OCI-LY7 (cell line): ENCODE data around the gene CAMP. TPM values are rescaled to one million over a fixed set of nuclear protein-coding genes. Genes with fewer than 3 reads are reported as not detected.
A peak's percentile ranks its signal among the peaks of the same experiment; 100 is the strongest.

Experiments used
- BruUV-seq: library from RNA; stranded (reverse); fragments of 400-500 nt; replicated peaks from 2 replicates; lab custom pipeline; 2021; lab: Mats Ljungman, UMichigan
- CTCF ChIA-PET: fragments of 300-600 bp; sonication (Branson Sonifier 250); formaldehyde crosslinking; loops from one replicate; lab custom pipeline; 2022; ENCODE audit warnings: antibody characterized with exemption; ENCODE audit not compliant: unreplicated experiment; lab: Charles Lee
- POLR2A ChIA-PET: fragments of 300-600 bp; sonication (Branson Sonifier 250); formaldehyde crosslinking; loops from one replicate; lab custom pipeline; 2022; ENCODE audit warnings: antibody characterized with exemption; lab: Charles Lee
- DNase-seq: peaks from one replicate; pipeline ENCODE4 v3.0.0-alpha.2; 2015; ENCODE audit warnings: low spot score
- H2AFZ ChIP-seq: fragments of 200-600 bp; sonication (generic), shearing (Covaris generic); 2 replicates; pipeline ENCODE4 v1.6.1; 2014; ENCODE audit warnings: mild to moderate bottlenecking, antibody characterized with exemption, low read length, moderate library complexity
- H3K27ac ChIP-seq: fragments of 200-600 bp; sonication (generic); 2 replicates; pipeline ENCODE4 v1.5.1; 2014; ENCODE audit warnings: mixed run types, low read depth, mild to moderate bottlenecking, moderate library complexity, low read length, inconsistent platforms; ENCODE audit not compliant: poor library complexity, severe bottlenecking
- H3K36me3 ChIP-seq: fragments of 200-600 bp; sonication (generic); 2 replicates; pipeline ENCODE4 v1.6.1; 2014; ENCODE audit warnings: mild to moderate bottlenecking, antibody characterized with exemption, low read length, moderate library complexity, mixed read lengths; ENCODE audit not compliant: insufficient read depth
- H3K4me1 ChIP-seq: fragments of 200-600 bp; sonication (generic); 2 replicates; pipeline ENCODE4 v1.5.1; 2014; ENCODE audit warnings: mild to moderate bottlenecking, low read length; ENCODE audit not compliant: insufficient read depth, poor library complexity, severe bottlenecking
- H3K4me2 ChIP-seq: fragments of 200-600 bp; sonication (generic); 2 replicates; pipeline ENCODE4 v1.6.1; 2014; ENCODE audit warnings: mild to moderate bottlenecking, low read length
- H3K4me3 ChIP-seq: fragments of 200-600 bp; sonication (generic); 2 replicates; pipeline ENCODE4 v1.5.1; 2014; ENCODE audit warnings: mild to moderate bottlenecking, low read depth, low read length; ENCODE audit not compliant: poor library complexity, severe bottlenecking
- H3K79me2 ChIP-seq: fragments of 200-600 bp; sonication (generic); 2 replicates; pipeline ENCODE4 v1.6.1; 2016; ENCODE audit warnings: low read depth, mild to moderate bottlenecking, low read length, moderate library complexity, mixed read lengths; ENCODE audit not compliant: insufficient read depth
- H3K9me2 ChIP-seq: fragments of 200-600 bp; sonication (generic); 2 replicates; pipeline ENCODE4 v1.6.1; 2016; ENCODE audit warnings: mild to moderate bottlenecking, low read length, mixed read lengths; ENCODE audit not compliant: insufficient read depth
- H3K9me3 ChIP-seq: fragments of 200-600 bp; sonication (generic); 2 replicates; pipeline ENCODE4 v1.6.1; 2014; ENCODE audit warnings: mild to moderate bottlenecking, mixed run types, low read length, mixed read lengths
- H4K20me1 ChIP-seq: fragments of 200-600 bp; sonication (generic); 2 replicates; pipeline ENCODE4 v1.6.1; 2014; ENCODE audit warnings: mild to moderate bottlenecking, antibody characterized with exemption, low read length, moderate library complexity, mixed read lengths; ENCODE audit not compliant: insufficient read depth
- EZH2phosphoT487 ChIP-seq: fragments of 200-600 bp; sonication (generic); IDR thresholded peaks from 2 replicates; pipeline ENCODE4 v1.6.1; 2018; ENCODE audit warnings: low read depth, borderline replicate concordance, mild to moderate bottlenecking, mixed run types, antibody characterized with exemption, low read length, moderate library complexity, mixed read lengths
- intact Hi-C: fragments of 100-400 bp; cut with micrococcal nuclease; formaldehyde crosslinking; loops from one replicate; pipeline ENCODE4 v1.10.0; 2022; ENCODE audit not compliant: unreplicated experiment
- microRNA-seq: library from miRNA; unstranded; fragments of <30 nt; microRNA quantifications from one replicate; pipeline ENCODE4 v1.2.0, GENCODE V29; 2022; ENCODE audit warnings: borderline replicate concordance
- small RNA-seq: library from RNA; depleted of rRNA; stranded (forward); fragments of <200 nt; gene quantifications from one replicate; pipeline ENCODE3, GENCODE V24; 2014
- total RNA-seq, 2 experiments: library from RNA; depleted of rRNA in 1 of 2; stranded (reverse); fragments of >200 nt in 1 of 2; shearing (Covaris generic) in 1 of 2; gene quantifications; 2 replicates each; pipeline ENCODE4 v1.2.3, GENCODE V29; 2014 to 2022
- TF ChIP-seq, protein P1 (sequence below): fragments of 200-600 bp; sonication (generic); conservative IDR thresholded peaks from 2 replicates; pipeline ENCODE4 v1.5.1; 2014; ENCODE audit warnings: mild to moderate bottlenecking, antibody characterized with exemption, low read length, moderate library complexity, mixed read lengths

The CAMP gene
- total RNA-seq, 2 experiments from 2014 or later, result 18.2 to 56.8 TPM

DNA sequence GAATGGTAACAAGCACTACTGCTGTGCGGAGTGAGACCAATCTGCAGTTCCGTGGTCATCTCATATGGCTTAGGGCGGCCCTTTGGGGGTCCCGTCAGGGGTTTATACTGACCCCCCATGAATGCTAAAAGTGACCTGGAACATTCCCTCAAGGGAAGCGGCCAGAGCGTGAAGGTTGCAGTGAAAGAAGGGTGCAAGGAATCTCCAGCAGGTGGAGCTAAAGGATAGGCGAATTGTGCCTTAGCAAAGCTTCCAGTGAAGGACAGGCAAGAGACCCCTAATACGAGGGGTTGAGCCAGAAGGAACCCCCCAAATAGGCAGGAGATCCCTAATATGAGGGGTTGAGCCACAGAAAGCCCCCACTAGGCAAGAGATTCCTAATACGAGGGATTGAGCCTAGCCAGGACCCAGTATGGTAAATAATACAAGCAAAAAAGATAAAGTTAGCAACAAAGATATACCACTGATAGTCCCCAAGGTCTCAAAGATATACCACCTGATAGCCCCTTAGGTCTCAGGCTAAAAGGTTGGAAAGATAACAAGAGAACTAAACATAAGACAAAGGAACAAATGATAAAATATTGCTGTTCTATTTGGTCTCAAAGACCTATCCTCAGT, 50.4 kb downstream of the CAMP start:
- Histone ChIP-seq H3K36me3 (peaks cover 34% of the 10 kb centered on the region), H3K9me3 (no peaks in the 10 kb centered on the region), H3K4me3 (no peak overlapping the region), H3K27ac (no peak overlapping the region), H2AFZ (no peak overlapping the region), H3K4me1 (no peaks in the 10 kb centered on the region), H3K9me2 (no peaks in the 10 kb centered on the region), H3K79me2 (no peaks in the 10 kb centered on the region), H4K20me1 (no peaks in the 10 kb centered on the region), H3K4me2 (no peak overlapping the region)
- TF ChIP-seq, protein P1, sequence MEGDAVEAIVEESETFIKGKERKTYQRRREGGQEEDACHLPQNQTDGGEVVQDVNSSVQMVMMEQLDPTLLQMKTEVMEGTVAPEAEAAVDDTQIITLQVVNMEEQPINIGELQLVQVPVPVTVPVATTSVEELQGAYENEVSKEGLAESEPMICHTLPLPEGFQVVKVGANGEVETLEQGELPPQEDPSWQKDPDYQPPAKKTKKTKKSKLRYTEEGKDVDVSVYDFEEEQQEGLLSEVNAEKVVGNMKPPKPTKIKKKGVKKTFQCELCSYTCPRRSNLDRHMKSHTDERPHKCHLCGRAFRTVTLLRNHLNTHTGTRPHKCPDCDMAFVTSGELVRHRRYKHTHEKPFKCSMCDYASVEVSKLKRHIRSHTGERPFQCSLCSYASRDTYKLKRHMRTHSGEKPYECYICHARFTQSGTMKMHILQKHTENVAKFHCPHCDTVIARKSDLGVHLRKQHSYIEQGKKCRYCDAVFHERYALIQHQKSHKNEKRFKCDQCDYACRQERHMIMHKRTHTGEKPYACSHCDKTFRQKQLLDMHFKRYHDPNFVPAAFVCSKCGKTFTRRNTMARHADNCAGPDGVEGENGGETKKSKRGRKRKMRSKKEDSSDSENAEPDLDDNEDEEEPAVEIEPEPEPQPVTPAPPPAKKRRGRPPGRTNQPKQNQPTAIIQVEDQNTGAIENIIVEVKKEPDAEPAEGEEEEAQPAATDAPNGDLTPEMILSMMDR, result peak; percentile 88
- no peak for TF ChIP-seq EZH2phosphoT487
- no TSS peak for BruUV-seq
- ChIA-PET POLR2A (no interaction called here), CTCF (no interaction called here)
- peak; percentile 76 for DNase-seq
- intact Hi-C loops, result loop anchor here (1.0 to 5.0 kb wide), 4 partner anchors 41 to 274 kb away; no protein-coding TSS in a partner anchor

DNA sequence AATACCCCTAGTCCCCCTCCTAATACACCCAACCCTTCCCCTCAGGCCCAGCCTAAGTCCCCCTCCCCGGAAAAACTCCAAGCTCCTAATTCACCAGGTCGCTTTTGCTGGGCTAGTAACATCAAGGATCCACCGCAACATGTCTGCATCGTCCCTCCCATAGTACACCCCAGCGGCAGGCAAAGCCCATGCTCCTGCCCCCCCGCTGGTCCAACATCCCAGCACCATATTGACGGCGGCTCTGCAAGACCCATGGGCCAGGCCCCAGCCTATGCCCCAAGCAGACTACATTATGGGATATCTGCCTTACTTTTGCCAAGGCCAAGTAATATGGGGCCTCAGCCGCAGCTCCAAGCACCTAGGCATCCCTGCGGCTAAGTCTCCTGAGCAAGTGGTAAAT, 51.2 kb downstream of the CAMP start:
- POLR2A ChIA-PET, result no interaction called here

More for the DNA sequence above, 51.2 kb downstream of the CAMP start:
- CTCF ChIA-PET, result interaction anchor here (0.6 kb wide), 1 partner anchor 27 kb away, joined by 3 read pairs; no protein-coding TSS in a partner anchor
- no peak overlapping the region for H3K4me2 ChIP-seq
- H3K4me3 ChIP-seq, result no peak overlapping the region
- BruUV-seq, result no TSS peak
- no peak for DNase-seq
- H2AFZ ChIP-seq, result no peak overlapping the region
- H3K79me2 ChIP-seq, result no peaks in the 10 kb centered on the region
- no peak for TF ChIP-seq EZH2phosphoT487
- TF ChIP-seq, protein P1, result no peak
- intact Hi-C loops, result loop anchor here (1.0 to 5.0 kb wide), 2 partner anchors 162 to 273 kb away; no protein-coding TSS in a partner anchor
- no peaks in the 10 kb centered on the region for H4K20me1 ChIP-seq
- H3K9me3 ChIP-seq, result no peaks in the 10 kb centered on the region
- H3K27ac ChIP-seq, result no peak overlapping the region
- no peaks in the 10 kb centered on the region for H3K4me1 ChIP-seq
- H3K36me3 ChIP-seq, result peaks cover 26% of the 10 kb centered on the region
- no peaks in the 10 kb centered on the region for H3K9me2 ChIP-seq

Small RNAs within 50 kb of the gene (microRNA-seq; reads per million reads assigned to microRNA genes)
- 69.7 reads per million, percentile 51 among the genes with 10 or more reads in this experiment for gene MIR4443

Small RNAs within 50 kb of the gene (small RNA-seq; reads per million reads assigned to genes)
- gene MIR4443, result not detected
- not detected for gene NDUFB1P1
- not detected for gene RNU7-128P

Other genes with a start within 250 kb of the CAMP start
- 26.1 and 27.0 TPM in 2 replicates for gene MAP4, start 207.1 kb upstream of the CAMP start, total RNA-seq (2014; rRNA removed; shearing (Covaris generic))
- 78.4 and 80.1 TPM in 2 replicates for gene MAP4, start 207.1 kb upstream of the CAMP start, total RNA-seq (2022)
- gene CDC25A, start 35.1 kb upstream of the CAMP start, total RNA-seq (2014; rRNA removed; shearing (Covaris generic)), result 74.5 and 83.4 TPM in 2 replicates
- gene CDC25A, start 35.1 kb upstream of the CAMP start, total RNA-seq (2022), result 72.9 and 75.4 TPM in 2 replicates
- gene ZNF589, start 17.6 kb downstream of the CAMP start, total RNA-seq (2014; rRNA removed; shearing (Covaris generic)), result 61.4 and 62.4 TPM in 2 replicates
- gene ZNF589, start 17.6 kb downstream of the CAMP start, total RNA-seq (2022), result 82.0 and 83.5 TPM in 2 replicates
- 29.0 and 35.2 TPM in 2 replicates for gene NME6, start 77.9 kb downstream of the CAMP start, total RNA-seq (2014; rRNA removed; shearing (Covaris generic))
- gene NME6, start 77.9 kb downstream of the CAMP start, total RNA-seq (2022), result 33.1 and 33.5 TPM in 2 replicates
- gene SPINK8, start 110.2 kb downstream of the CAMP start, total RNA-seq (2014; rRNA removed; shearing (Covaris generic)), result not detected in 2 replicates
- not detected in 2 replicates for gene SPINK8, start 110.2 kb downstream of the CAMP start, total RNA-seq (2022)
- 0.28 and 0.50 TPM in 2 replicates for gene FBXW12, start 148.7 kb downstream of the CAMP start, total RNA-seq (2014; rRNA removed; shearing (Covaris generic))
- 0.37 and 0.44 TPM in 2 replicates for gene FBXW12, start 148.7 kb downstream of the CAMP start, total RNA-seq (2022)
- 4.4 and 14.9 TPM in 2 replicates for gene PLXNB1, start 206.6 kb downstream of the CAMP start, total RNA-seq (2014; rRNA removed; shearing (Covaris generic))
- 6.4 and 7.7 TPM in 2 replicates for gene PLXNB1, start 206.6 kb downstream of the CAMP start, total RNA-seq (2022)
- gene CCDC51, start 216.6 kb downstream of the CAMP start, total RNA-seq (2014; rRNA removed; shearing (Covaris generic)), result 22.0 and 23.0 TPM in 2 replicates
- gene CCDC51, start 216.6 kb downstream of the CAMP start, total RNA-seq (2022), result 21.2 and 24.9 TPM in 2 replicates
- gene TMA7, start 216.8 kb downstream of the CAMP start, total RNA-seq (2014; rRNA removed; shearing (Covaris generic)), result 313 and 486 TPM in 2 replicates
- gene TMA7, start 216.8 kb downstream of the CAMP start, total RNA-seq (2022), result 226 and 250 TPM in 2 replicates
- gene ATRIP, start 223.2 kb downstream of the CAMP start, total RNA-seq (2014; rRNA removed; shearing (Covaris generic)), result 16.3 and 16.8 TPM in 2 replicates
- 20.3 and 24.5 TPM in 2 replicates for gene ATRIP, start 223.2 kb downstream of the CAMP start, total RNA-seq (2022)